ENCODE measurements around the gene ZBTB34.
A peak's percentile ranks its signal among the peaks of the same experiment; 100 is the strongest.

Gene ZBTB34

GRCh38 chr9:126842977-126843799, 17.3 kb upstream of the ZBTB34 start:
- DNase-seq (ENCODE audit: low read depth in 3 of 3): no peak

- no peak for DNase-seq (ENCODE audit: low read depth in 3 of 3)
Measured at GRCh38 chr9:126844085-126844484, 16.4 kb upstream of the ZBTB34 start.

DNA sequence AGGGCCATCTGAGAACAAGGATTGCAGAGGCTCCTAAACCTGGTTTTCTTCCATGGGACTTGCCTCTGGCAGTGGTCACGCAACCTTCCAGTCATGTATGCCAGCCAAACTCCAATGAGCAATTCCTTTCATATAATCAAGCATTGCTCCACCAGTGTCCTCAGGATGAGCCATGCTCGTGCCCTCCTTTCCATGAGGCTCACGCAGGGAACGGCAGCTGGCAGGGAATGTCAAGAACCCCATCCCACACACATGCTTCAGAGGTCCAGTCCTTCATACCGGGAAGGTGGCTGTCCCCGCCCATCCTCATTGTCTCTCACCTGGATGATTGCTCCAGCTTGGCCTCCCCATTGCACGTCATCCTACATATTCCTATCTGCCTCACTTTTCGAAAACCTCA, 13.4 kb upstream of the ZBTB34 start:
- no peak for DNase-seq (ENCODE audit: low read depth in 3 of 3)

- no peak for DNase-seq (ENCODE audit: low read depth in 3 of 3)
Measured at GRCh38 chr9:126849591-126850225, 10.7 kb upstream of the ZBTB34 start.

DNA sequence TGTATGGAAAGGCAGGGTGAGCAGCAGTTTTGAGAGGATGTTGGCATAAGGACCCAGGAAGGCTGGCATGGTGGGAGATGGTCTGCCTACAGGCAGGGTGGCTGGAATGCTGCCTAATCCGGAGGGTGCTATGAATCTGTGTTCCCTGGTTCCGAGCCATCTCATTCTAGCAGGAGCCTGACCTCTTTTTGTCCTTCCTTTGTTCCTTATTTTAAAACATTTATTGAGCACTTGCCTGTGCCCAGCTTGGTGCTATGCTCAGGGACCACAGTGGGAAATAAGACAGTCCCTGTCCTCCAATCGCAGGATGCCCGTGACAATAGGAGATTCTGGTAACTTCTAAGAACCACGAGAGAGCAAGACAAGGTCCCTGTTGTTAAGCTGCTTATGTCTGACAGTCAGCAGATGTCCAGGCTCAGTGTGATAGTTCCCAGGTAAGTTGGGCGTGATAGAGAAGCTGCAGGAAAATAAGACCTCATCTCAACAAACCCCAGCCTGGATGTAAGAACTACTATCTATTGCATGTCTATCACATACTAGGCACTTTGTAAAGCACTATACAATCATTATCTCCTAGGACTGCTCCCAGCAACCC, 9.1 kb upstream of the ZBTB34 start:
- DNase-seq (ENCODE audit: low read depth in 3 of 3): no peak

DNA sequence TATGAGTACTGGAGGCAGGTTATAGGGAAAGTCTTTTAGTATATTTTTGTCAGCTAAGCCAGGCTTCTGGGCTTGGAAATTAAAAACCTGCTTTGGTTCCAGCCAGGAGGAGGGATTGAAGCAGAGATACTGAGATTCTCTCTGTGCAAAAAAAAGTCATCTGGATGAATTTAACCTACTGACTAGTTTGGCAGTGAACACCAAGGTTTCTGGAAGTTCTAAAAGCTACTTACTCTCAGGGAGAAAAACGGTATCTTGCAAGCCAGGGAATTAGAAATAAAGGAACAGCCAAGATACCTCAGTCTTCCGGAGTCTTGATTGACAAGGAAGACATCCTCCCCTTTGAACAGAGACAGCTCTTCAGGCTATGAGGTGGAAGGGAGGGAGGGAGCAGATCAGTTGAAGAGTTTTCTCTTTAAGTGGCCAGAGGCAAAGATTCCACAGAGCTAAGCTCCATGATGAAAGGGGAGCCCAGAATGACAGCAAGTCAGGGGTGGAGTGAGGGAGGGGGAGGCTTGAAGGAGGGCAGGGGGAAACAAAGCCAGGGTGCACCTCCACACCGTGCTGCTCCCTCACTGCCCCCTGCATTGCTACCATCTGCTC, 8.3 kb upstream of the ZBTB34 start:
- DNase-seq (ENCODE audit: low read depth in 3 of 3): no peak

DNA sequence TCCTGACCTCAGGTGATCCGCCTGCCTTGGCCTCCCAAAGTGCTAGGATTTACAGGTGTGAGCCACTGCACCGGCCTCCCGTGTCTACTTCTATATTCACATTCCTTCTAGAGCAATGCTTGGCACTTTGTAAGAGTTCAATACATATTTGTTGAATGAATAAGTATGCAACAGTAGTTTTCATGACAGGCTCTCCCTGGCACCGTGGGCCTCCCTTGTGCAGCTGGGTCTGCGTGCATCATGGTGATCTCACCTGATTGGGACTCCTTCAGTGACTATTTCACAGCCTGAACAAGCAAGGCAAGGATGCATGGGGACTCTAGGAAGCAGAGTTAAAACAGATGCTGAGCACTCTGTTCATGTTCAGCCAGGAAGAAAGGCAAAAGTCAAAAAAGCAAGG, 6.8 kb upstream of the ZBTB34 start:
- DNase-seq (ENCODE audit: low read depth in 3 of 3): no peak

- DNase-seq (ENCODE audit: low read depth in 3 of 3): no peak
Measured at GRCh38 chr9:126854734-126855133, 5.7 kb upstream of the ZBTB34 start.

DNA sequence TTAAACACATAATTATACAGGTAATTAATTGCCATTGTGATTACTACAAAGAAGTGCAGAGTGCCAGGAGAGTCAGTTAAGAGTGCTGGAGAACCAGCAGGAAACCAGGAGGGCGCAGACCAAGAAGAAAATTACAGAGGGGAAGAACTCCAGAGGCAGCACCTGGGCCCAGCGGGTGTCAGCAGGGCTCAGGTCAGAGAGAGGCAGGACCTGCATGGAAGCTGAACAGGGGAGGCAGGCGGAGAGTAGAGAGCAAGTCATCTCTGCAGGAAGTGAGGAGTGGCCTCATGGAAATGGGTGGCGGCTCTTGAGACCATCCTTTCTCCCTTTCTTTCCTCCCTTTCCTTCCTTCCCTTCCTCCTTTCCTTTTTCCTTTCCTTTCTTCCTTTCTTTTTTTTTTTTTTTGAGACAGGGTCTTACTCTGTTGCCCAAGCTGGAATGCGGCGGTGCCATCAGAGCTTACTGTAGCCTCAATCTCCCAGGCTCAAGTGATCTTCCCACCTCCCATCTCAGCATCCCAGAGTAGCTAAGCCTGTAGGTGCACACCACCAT, 4.0 kb upstream of the ZBTB34 start:
- DNase-seq (ENCODE audit: low read depth in 3 of 3): no peak

- no peak for DNase-seq (ENCODE audit: low read depth in 3 of 3)
Measured at GRCh38 chr9:126857261-126857960, 3.0 kb upstream of the ZBTB34 start.

- DNase-seq (ENCODE audit: low read depth in 3 of 3): no peak
Measured at GRCh38 chr9:126859111-126859510, 1.3 kb upstream of the ZBTB34 start.

- DNase-seq (ENCODE audit: low read depth in 3 of 3): peak in 1 of 3 donors; percentile 5
Measured at GRCh38 chr9:126860757-126861466, 473 bp downstream of the ZBTB34 start.

DNA sequence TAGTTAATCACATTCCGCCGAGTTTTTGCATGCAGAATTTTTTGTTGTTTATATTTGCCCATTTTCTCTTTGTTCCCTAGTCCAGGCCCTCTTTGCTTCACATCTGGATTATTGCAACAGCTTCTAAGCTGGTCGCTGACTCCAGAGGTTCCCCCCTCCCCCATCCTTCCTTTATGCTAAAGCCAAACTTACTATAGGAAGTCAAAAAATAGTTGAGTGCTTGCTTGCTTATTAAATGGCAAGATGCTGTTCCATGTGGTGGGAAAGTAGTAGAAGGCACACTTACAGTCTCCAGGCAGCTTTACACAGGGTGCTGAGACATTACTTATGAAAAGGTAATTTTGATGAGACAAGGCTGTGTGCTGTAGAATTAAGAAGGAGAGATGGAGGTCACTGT, 1.3 kb downstream of the ZBTB34 start:
- no peak for DNase-seq (ENCODE audit: low read depth in 3 of 3)

DNA sequence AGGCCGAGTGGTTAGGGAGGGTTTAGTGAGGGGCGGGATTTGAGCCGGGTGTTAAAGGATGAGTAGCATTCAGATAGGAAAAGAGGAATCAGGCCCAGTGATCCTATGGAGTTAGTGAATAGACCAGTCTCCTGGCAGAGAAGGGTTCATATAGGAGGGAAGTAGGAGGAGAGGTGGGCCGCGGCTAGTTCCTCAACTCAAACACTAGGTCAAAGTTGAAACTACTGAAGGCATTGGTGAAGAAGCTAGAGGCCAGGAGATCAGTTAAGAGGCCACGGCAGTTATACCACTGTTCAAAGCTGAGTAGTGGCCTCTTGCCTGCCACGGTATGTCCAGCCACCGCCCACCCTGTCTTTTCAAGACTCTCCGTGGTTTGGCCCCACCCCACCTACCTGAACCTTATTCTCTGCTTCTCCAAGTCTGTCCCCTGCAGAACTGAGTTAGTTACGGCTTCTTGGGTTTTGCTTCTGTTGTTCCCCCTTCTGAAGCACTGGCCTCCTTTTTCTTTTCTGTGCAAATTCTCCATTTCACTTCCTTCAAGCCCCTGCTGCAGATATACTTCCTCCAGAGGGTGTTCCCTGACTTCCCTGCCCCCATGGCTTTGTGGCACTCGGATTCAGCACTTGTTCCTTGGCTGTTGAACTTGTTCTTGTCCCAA, 1.8 kb downstream of the ZBTB34 start:
- no peak for DNase-seq (ENCODE audit: low read depth in 3 of 3)

DNA sequence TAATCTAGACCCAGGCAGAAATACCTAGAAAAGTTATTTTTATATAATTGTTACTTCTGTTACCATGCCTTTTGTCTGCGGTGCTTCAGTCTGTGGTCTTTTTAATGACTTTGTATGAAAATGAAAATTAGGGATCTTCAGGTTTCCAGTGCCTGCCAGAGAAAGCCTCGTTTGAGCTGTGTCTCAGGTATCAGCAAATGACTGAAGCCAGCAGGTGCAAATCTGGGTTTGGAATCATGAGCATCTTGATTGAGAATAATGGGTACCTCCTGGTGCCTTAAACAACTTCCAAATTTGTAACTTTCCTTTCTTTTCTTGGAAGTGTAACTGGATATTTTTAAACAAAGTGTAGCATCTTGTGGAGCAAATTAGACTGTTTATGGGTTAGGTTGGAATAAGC, 4.3 kb downstream of the ZBTB34 start:
- DNase-seq (ENCODE audit: low read depth in 3 of 3): no peak

DNA sequence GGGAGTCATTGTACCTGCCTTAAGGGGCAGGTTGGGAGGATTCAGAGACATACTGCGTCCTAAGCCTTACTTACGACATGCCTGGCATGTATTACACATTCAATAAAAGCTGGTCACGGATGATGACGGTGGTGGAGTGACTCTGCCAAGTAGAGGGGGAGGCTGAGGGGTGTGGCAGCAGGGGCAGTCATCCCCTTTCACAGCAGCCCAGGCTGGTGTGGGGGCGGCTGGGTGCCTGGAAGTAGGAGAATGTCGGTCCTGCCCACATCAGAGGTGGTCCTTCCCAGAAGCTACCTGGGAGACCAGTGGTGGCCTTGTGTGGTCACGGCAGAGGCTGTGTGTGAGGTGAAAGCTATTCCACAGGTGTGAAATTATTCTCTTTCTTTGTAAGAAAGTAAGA, 8.9 kb downstream of the ZBTB34 start:
- no peak for DNase-seq (ENCODE audit: low read depth in 3 of 3)

- no peak for DNase-seq (ENCODE audit: low read depth in 3 of 3)
Measured at GRCh38 chr9:126872516-126872915, 12.1 kb downstream of the ZBTB34 start.

GRCh38 chr9:126874546-126875314, 14.3 kb downstream of the ZBTB34 start:
- no peak for DNase-seq (ENCODE audit: low read depth in 3 of 3)

DNA sequence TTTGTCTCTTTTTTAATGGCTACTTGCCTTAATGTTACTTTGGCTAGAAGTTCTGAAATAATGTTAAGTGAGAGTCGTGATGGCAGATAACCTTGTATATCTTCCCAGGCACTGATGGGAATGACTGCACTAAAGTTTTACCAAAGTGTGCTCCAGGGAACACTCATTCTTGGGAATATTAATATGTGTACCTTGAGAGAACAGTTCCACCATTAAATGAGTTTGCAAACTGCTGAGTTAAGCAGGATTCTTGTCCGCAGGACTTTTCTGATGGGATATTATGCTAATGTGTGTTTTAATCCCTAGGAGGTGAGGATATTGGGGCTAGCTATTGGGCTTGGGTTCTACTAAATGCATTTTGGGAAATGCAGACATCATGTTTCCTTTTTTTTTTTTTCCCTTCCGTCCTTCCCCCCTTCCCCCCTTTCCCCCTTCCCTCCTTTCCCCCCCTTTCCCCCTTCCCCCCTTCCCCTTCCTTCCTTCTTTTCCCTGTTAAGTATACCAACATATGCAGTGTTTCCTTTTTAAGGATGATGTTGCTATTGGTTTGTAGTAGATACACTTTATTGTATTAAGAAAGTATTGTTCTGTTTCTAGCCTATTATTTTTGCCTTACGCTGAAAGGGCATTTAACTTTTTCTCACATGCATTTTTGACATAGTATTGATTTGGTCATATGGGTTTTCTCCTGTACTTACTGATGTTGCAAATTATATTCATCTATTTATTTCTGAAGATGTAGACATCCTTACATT, 15.5 kb downstream of the ZBTB34 start:
- DNase-seq (ENCODE audit: low read depth in 3 of 3): no peak
